ENCODE results near the gene LGR6.
A peak's percentile ranks its signal among the peaks of the same experiment; 100 is the strongest.
"Not testable (repeated sequence)": the region's sequence is repeated elsewhere in the genome, so short reads cannot be mapped to it uniquely, and the experiment has no call there.

LGR6 gene

GRCh38 chr1:202348005-202348508 is 154.5 kb downstream of the LGR6 start:
- DNase-seq = no peak

GRCh38 chr1:202348509-202349205 is 155.1 kb downstream of the LGR6 start, which contains the start of gene PPP1R12B:
Gene PPP1R12B, plus strand, starts transcription at chr1:202348699. Its CDS starts 153 bp downstream, at chr1:202348852.
- peak; percentile 99 for DNase-seq

GRCh38 chr1:202349206-202349928 is 155.8 kb downstream of the LGR6 start:
- peak; percentile 44 for DNase-seq

- no peak for DNase-seq
These were observed 158.1 kb downstream of the LGR6 start for GRCh38 chr1:202351725-202352124.

- not testable (repeated sequence) for DNase-seq
These were observed 159.1 kb downstream of the LGR6 start for GRCh38 chr1:202352583-202353197.

GRCh38 chr1:202355944-202356553 is 162.4 kb downstream of the LGR6 start:
- no peak for DNase-seq

- DNase-seq = no peak
These were observed 163.9 kb downstream of the LGR6 start for GRCh38 chr1:202357506-202357905.

- DNase-seq = no peak
These were observed 167.6 kb downstream of the LGR6 start for GRCh38 chr1:202361224-202361623.

- no peak for DNase-seq
These were observed 168.1 kb downstream of the LGR6 start for GRCh38 chr1:202361701-202362100.

GRCh38 chr1:202362212-202362611 is 168.6 kb downstream of the LGR6 start:
- no peak for DNase-seq

GRCh38 chr1:202365092-202365815 is 171.7 kb downstream of the LGR6 start:
- DNase-seq = no peak

GRCh38 chr1:202367271-202367670 is 173.7 kb downstream of the LGR6 start:
- no peak for DNase-seq
